ENCODE measurements around the gene QRICH2.
"Not testable (repeated sequence)": the region's sequence is repeated elsewhere in the genome, so short reads cannot be mapped to it uniquely, and the experiment has no call there.

The QRICH2 gene

GRCh38 chr17:76318586-76318985 is 10.5 kb upstream of the QRICH2 start:
- no peak for DNase-seq

DNA sequence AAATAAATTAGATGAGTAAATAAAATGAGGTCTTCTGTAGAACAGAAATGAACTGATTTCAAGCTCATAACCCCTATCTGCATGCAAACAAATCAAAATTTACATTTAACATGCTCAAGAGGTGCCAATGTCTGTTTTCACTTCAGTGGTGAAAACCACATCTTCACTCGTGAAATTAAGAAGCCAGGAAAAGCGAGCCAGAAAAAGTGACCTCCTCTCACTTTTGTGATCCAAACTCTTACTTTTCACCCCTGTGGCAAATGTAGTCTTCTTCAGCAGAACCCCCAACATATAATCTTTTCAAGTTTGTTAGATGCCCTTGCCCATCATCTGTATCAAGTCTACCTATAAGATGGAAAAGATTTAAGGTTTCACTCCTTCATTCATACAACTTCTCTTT is 9.5 kb upstream of the QRICH2 start:
- DNase-seq: no peak

DNA sequence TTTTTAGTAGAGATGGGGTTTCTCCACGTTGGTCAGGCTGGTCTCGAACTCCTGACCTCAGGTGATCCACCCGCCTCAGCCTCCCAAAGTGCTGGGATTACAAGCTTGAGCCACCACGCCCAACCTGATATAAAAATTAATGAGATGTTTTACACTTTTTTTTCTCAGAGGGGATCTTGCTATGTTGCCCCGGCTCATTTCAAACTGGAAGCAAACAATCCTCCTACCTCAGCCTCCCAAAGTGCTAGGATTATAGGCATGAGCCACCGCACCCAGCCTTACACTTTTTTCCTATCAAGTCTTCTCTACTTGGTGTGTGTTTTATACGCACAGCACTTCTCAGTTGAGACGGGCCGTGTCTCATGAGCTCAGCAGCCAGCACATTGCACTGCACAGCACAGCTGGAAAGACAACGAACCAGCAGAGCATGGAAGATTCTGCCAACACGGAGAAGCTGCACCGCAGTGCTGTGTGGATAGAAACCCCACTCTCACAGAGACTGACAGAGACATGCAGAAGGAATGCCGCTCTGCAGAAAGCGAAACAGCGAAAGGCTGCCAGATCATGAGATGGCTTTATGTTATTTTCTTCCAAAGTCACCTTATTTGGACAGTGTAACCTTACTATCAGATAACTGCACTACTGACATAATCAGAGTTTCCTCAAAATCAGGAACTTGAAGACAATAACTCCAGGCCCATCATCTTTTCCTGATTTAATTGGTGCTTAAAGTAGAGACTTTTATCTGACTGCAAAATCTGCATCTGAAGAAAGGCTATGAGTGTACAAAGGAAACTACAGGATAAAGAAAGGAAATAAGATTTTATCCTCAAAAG is 6.5 kb upstream of the QRICH2 start:
- DNase-seq: no peak

DNA sequence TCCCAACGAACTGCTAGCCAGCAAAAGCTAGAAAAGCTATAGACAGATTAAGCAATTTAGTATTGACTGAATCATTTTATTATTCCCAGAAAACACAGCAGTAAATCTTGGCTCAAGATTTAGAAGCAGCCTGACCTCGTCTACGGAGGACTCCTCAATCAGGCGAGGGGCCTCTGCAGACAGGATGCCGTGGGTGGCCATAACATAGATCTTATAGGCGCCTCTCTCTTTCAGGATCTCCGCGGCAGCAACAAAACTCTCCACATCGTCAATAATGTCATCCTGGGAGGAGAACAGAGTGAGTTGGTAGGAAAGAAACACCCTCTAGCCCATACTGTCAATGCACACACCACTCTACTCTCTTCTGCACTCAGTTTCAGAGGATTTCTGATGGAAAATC is 4.7 kb upstream of the QRICH2 start:
- DNase-seq: no peak

GRCh38 chr17:76309461-76309860 is 1.4 kb upstream of the QRICH2 start:
- DNase-seq: no peak

DNA sequence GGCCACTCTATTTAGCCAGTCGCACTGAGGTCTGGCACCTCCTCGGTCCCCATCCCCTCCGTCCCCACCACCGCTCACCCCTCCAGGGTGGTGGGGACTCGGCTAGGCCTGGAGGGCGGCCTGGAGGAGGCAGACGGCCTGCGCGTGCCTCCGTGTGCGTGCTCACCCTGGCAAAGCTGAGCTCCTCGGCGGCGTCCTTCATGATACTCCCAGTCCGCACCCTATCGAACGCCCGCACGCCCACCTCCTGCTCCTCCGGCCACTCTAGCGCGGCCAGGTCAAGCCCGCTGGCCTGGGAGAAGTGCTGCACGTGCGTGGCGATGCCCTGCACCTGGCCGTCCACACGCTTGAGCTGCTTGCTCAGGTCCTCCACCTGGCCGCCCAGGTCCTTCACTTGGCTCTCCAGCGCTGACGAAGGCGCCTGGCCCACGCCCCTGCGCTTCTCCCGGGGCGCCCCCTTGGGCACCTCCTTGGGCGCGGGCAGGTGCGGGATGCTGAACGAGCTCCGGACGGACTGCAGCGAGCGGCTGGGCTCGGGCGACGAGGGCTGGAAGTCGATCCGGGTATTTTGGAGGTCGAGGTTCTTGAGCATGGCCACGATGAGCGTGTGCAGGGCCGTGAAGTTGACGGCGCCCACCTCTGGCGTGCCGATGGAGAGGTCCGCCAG is 644 bp downstream of the QRICH2 start:
- no peak for DNase-seq

GRCh38 chr17:76305135-76305454 is 3.0 kb downstream of the QRICH2 start:
- not testable (repeated sequence) for DNase-seq

GRCh38 chr17:76304226-76305134 is 3.6 kb downstream of the QRICH2 start:
- DNase-seq: no peak

DNA sequence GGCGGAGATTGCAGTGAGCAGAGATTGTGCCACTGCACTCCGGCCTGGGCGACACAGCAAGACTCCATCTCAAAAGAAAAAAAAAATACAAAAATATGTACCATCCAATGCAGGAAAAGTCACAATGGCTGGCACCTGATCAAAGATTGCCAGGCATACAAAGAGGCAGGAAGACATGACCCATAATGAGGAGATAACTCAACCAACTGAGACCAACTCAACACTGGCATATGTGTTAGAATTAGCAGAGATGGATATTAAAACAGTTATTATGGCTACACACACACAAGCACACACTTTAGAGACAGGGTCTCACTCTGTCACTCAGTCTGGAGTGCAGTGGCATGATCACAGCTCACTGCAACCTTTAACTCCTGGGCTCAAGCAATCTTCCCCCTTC is 10.6 kb downstream of the QRICH2 start:
- no peak for DNase-seq

DNA sequence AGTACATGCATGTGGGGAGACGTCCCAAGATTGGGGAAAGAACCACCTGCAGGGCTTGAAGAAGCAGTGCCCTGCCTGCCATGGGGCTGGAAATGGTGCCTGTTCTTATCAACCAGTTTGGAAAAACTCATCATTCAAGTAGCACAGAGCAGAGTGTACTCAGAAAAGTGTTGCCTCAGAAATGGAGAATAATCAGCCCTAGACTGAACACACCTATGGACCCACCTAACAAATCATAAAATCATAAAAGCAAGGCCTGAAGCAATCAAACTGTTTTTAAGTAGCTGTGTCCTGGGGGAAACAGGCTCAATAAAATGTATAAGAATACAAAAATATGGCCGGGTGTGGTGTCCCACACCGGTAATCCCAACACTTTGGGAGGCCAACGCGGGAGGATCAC is 11.2 kb downstream of the QRICH2 start:
- no peak for DNase-seq

DNA sequence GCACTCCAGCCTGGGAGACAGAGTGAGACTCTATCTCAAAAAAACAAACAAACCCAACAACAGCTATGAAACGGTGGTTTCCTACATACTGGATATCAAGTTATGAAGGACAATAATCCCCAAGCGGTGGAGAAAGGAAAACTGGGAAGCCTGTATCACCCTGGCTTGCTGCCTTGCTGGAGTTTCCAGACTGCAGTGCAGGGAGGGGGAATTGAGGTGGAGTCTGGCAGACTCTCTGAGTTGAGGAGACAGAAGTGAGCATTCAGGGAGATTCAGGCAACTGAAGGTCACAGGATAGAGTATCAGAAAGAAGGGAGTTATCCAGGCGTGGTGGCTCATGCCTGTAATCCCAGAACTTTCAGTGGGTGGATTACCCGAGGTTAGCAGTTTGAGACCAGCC is 11.9 kb downstream of the QRICH2 start:
- DNase-seq: no peak

GRCh38 chr17:76293106-76293505 is 15.0 kb downstream of the QRICH2 start:
- no peak for DNase-seq

DNA sequence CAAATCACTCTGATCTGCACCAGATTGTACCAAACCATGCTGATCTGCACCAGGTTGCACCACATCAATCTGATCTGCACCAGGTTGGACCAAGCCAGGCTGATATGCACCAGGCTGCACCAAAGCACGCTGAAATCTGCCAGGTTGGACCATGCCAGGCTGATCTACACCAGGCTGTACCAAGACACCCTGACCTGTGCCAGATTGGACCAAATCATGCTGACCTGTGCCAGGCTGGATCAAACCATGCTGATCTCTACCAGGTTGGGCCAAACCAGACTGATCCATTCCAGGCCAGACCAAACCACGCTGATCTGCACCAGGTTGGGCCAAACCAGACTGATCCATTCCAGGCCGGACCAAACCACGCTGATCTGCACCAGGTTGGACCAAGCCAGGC is 15.5 kb downstream of the QRICH2 start:
- no peak for DNase-seq

DNA sequence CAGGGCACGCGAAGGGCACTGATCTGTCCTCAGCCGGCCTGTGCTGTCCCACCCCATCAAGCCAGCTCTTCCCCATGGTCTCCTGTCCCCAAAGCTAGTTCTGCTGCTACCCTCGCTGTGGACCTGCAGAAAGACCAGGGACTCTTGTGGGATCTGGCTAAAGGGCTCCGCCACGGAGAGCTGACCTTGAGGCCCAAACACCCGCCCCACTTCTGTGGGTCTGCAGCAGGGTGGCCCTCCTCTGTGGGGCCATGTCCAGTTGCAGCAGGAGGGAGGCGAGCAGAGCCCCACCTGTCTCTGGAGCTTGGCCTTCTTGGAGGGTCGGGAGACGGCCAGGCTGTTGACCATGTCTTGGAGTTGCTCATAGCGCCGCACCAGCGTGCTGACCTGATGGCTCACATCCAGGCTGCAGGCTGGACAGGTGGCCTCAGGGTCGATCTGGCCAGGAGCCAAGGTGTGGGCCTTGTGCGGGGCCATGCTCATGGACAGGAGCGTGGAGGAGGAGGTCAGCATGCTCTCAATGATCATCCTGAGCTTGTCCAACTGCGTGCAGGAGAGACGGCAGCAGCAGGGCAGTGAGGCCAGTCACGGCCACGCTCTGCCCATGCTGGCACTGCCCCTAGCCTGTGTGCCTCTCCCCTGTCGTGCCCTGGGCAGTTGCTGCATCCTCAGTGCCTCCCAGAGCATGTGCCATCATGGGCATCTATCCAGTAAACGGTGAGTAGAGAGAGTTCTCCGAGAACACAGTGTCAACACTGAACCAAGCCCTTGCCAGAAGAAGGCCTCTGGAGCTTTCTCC is 26.3 kb downstream of the QRICH2 start:
- no peak for DNase-seq

DNA sequence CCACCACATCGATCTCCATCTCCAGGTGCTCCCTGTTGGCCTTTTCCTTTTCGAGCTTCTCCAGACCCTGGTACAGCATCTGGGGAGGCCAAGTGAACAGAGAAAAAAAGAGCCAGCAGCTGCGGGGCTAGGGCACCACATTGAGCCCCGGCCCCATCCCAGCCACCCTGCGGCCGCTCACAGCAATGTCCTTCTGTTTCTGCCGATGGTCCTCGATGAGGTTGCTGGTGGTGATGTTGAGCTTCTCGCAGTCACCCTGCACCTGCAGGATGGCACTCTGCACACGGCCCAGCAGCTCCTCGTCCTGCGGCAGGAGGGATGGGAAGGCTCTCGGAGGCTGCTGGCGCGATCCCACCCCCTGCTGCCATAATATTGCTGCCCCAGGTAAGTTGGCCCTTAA is 27.4 kb downstream of the QRICH2 start:
- no peak for DNase-seq

DNA sequence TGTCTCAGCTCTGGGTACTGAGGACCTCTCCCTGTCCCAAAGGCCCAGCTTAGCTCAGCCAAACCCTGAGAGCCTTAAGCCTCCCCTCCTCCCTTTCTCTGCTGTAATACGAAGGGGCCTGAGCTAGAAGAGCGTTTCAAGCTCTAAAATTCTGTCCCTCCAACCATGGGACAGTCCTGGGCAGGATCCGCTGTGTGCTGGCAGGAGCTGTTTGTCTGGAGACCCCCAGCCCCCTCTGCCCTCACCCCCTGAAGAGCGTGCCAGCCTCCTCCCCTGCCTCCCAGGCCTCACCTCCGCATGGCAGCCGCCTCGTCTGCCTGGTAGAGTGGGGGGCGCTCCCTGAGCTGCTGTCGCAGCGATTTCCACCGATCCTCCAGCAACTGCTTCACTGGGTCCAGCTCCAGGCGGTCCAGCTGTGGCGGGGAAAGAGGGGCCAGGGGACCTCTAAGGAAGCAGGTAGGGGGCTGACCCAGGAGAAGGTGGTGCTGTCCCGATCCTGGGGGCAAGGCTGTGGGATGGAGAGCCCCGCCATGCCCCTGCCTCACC is 28.3 kb downstream of the QRICH2 start:
- no peak for DNase-seq

DNA sequence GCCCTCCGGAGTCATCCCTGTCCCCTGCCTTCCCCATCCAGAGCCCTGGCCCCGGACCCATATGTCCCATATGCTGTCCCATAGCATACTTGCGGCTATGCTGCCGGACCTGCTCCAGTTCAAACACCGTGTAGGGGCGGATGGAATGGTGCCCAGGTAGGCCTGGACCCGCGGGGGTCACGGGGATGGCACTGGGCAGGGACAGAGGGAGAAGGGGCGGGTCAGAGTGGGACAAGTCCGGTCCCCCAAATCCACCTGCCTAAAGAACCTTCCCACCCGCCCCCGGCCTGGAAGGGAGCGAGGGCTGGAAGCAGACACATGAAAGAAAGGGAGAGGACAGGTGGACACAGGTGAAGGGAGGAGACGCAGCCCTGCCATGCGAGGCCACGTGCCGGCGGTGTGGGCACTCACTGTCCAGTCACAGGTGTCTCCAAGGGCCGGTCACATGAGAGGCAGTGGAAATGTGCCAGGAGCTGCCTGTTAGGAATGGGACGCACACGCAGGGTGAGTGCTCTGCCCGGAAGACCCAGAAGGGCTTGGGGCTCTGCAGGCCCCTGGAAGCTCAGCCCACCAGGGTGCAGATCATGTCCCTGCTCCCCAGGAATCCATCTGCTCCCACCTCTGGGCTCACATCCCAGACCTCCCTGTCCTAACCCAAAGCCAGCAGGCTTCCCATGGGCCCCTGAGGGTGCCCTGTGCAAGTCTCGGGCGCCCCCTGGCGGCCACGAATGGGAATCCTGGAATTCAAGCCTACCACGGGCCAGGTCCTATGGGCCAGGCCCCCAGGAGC is 28.9 kb downstream of the QRICH2 start:
- no peak for DNase-seq

GRCh38 chr17:76278268-76278908 is 29.7 kb downstream of the QRICH2 start:
- no peak for DNase-seq

DNA sequence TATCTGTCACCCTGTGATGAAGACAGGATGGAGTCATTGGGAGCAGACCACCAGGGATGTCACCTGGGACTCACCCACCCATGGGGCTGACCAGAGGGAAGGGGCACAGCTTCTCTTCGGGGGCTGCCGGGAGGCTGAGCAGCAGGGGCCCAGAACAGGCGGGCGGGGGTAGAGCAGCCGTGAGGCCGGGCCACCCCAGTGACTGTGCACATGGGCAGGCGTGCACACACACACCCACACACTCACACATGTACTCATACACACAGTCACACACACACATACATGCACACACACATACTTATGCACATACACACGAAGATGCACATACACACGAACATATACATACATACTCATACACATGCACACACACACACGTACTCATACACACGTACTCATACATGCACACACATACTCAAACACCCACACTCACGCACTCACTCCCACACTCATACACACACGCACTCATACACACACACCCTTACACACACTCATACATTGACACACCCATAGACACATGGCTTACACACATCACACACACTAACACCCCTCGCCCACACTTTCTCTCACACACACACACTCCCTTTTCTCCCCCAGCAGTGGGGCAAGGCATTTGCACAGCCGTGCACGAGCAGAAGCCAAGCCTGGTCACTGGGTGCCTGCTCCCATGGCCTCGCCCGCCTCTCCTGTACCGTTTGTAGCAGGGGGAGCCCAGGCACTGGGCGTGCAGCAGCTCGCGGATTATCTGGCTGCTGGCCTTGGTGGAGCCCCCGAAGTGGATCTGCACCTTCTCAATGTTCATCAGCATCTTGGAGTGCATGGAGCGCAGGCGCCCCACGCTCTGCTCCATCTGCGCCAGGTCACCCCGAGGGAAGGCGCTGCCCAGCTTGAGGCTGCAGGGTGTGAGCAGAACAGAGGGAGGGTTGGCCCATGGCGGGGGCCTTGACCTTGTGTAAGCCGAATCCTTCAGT is 30.5 kb downstream of the QRICH2 start:
- DNase-seq: no peak

All from cortex of kidney (tissue), 1 donor.